ENCODE measurements around the gene GSTM2. TPM values are rescaled to one million over a fixed set of nuclear protein-coding genes. Genes with fewer than 3 reads are reported as not detected.

Gene GSTM2
- 6.9 and 10.2 TPM in 2 replicates for total RNA-seq (2012; rRNA removed)
- 85.5 and 93.9 TPM in 2 replicates for polyA plus RNA-seq (2012; rRNA removed)
- 35.3 and 55.1 TPM in 2 replicates for polyA plus RNA-seq (2012; cell fraction: cytosol; rRNA removed)
- 360 and 610 TPM in 2 replicates for polyA plus RNA-seq (2012; cell fraction: nucleus; rRNA removed; ENCODE audit: low replicate concordance)
- percentile 40 among the genes with signal in this experiment for Bru-seq, nascent RNA
- percentile 54 among the genes with signal in this experiment for BruChase-seq, experiment 1, labeled RNA remaining after a 6-hour chase
- BruChase-seq, experiment 2, labeled RNA remaining after a 2-hour chase: percentile 50 among the genes with signal in this experiment
- long read RNA-seq, transcript GSTM2-201 (8 exons, 1,157 nt): major isoform, 28 of 42 reads
- long read RNA-seq, partial matches to known transcripts: 1 of 42 reads
- long read RNA-seq, other reads (novel, unspliced or antisense): 9 of 42 reads

- Histone ChIP-seq H4K8ac (ENCODE audit: low read depth in 2 of 2, low read length in 2 of 2) (peak within 1 kb of the TSS; percentile 74 to 90), H2BK15ac (ENCODE audit: low read depth, low read length) (peak within 1 kb of the TSS; percentile 66; the same call in 2 of the 3 replicates), H4K20me1 (ENCODE audit: insufficient read depth, low read length) (no peaks in the 10 kb centered on the region), H4K5ac (ENCODE audit: low read depth, low read length) (peak within 1 kb of the TSS; percentile 44; the same call in 1 of the 2 replicates), H3K4me3 (ENCODE audit: insufficient read depth, low read depth, low read length) (peak within 1 kb of the TSS; percentile 40), H3K14ac (replicated peaks; ENCODE audit: low read depth, low read length) (peak within 1 kb of the TSS; percentile 90), H2AFZ (replicated peaks; ENCODE audit: low read length, poor library complexity) (peak within 1 kb of the TSS; percentile 54), H3K23ac (ENCODE audit: low read depth, low read length) (peak within 1 kb of the TSS; percentile 98), H3K9ac (ENCODE audit: low read depth, low read length) (peak within 1 kb of the TSS; percentile 26), H3K9me3 (ENCODE audit: control insufficient read depth, insufficient read depth, low read length) (no peaks in the 10 kb centered on the region), H3K4me2 (ENCODE audit: low read depth, low read length) (peak within 1 kb of the TSS; percentile 97), H3K4ac (ENCODE audit: low read depth, low read length) (peak within 1 kb of the TSS; percentile 93), H2BK20ac (ENCODE audit: low read depth, low read length) (peak within 1 kb of the TSS; percentile 54; the same call in 1 of the 2 replicates), H3K56ac (ENCODE audit: extremely low read depth, insufficient read depth, low read length) (peak within 1 kb of the TSS; percentile 24), H2BK5ac (ENCODE audit: low read depth, low read length, poor library complexity, severe bottlenecking) (peak within 1 kb of the TSS; percentile 2), H3K4me1 (ENCODE audit: control insufficient read depth, insufficient read depth, low read length) (peaks cover 6% of the 10 kb centered on the region; the same call in 1 of the 2 replicates), H4K91ac (ENCODE audit: insufficient read depth, low read depth, low read length) (peak within 1 kb of the TSS; percentile 19; the same call in 1 of the 2 replicates), H2AK9ac (replicated peaks; ENCODE audit: low read depth, low read length, poor library complexity) (peak within 1 kb of the TSS; percentile 81), H3K36me3 (ENCODE audit: control insufficient read depth, insufficient read depth, low read length) (peaks cover 7% of the 10 kb centered on the region), H3K27ac (ENCODE audit: insufficient read depth, low read length) (no peak within 1 kb of the TSS), H3K18ac (ENCODE audit: low read depth, low read length) (0 out of 2 replicates have a peak within 1 kb of the TSS, but pooled peaks have one; percentile 40), H3K27me3 (ENCODE audit: control insufficient read depth, insufficient read depth, low read length) (no peaks in the 10 kb centered on the region), H2BK120ac (ENCODE audit: low read depth, low read length) (peak within 1 kb of the TSS; percentile 55), H2AK5ac (ENCODE audit: low read depth, low read length) (peak within 1 kb of the TSS; percentile 90), H3K79me1 (ENCODE audit: low read depth in 1 of 2, low read length in 2 of 2) (peaks cover 5 to 14% of the 10 kb centered on the region in 2 experiments; a peak in 2 of 4 replicates), H3K9me1 (ENCODE audit: insufficient read depth, low read length) (peaks cover 7% of the 10 kb centered on the region)
- dilution Hi-C loops (cut with HindIII; ENCODE audit: low sequenced_read_pairs, unreplicated experiment): no loop called here
- in situ Hi-C loops (cut with MboI; ENCODE audit: low sequenced_read_pairs): no loop called here
- DNase-seq (peak; percentile 77), ATAC-seq (ENCODE audit: low read depth) (peak; percentile 100)
- ChIA-PET POLR2A (ENCODE audit: unreplicated experiment) (no interaction called here), CTCF (interaction anchor here (0.6 to 0.7 kb wide), 2 partner anchors 11 to 75 kb away, joined by 3 to 4 read pairs; partner anchors contain the start of gene GSTM4)
- intact Hi-C loops (cut with micrococcal nuclease): no loop called here
- WGBS, 2 experiments (ENCODE audit: extremely low coverage in 2 of 2, insufficient read length in 1 of 2): 0% methylated on average over 1 of the region's 22 CpGs; no CpG with 5 or more reads in 1 of the 2 experiments
- no TSS peak for BruUV-seq (replicated peaks)
- TF ChIP-seq, protein P1, sequence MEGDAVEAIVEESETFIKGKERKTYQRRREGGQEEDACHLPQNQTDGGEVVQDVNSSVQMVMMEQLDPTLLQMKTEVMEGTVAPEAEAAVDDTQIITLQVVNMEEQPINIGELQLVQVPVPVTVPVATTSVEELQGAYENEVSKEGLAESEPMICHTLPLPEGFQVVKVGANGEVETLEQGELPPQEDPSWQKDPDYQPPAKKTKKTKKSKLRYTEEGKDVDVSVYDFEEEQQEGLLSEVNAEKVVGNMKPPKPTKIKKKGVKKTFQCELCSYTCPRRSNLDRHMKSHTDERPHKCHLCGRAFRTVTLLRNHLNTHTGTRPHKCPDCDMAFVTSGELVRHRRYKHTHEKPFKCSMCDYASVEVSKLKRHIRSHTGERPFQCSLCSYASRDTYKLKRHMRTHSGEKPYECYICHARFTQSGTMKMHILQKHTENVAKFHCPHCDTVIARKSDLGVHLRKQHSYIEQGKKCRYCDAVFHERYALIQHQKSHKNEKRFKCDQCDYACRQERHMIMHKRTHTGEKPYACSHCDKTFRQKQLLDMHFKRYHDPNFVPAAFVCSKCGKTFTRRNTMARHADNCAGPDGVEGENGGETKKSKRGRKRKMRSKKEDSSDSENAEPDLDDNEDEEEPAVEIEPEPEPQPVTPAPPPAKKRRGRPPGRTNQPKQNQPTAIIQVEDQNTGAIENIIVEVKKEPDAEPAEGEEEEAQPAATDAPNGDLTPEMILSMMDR (conservative IDR thresholded peaks at IDR 0.05; ENCODE audit: low read depth, low read length): no peak
- TF ChIP-seq ELK1 (IDR thresholded peaks at IDR 0.05; ENCODE audit: borderline replicate concordance, low read depth, low read length) (no peak), RFX5 (IDR thresholded peaks at IDR 0.05; ENCODE audit: low read depth, low read length) (no peak), BHLHE40 (IDR thresholded peaks at IDR 0.05; ENCODE audit: low read depth, low read length) (no peak), SMC3 (IDR thresholded peaks at IDR 0.05; ENCODE audit: low read depth, low read length) (no peak), NFE2L2 (IDR thresholded peaks at IDR 0.05; ENCODE audit: low read depth, low read length) (no peak), MAZ (IDR thresholded peaks at IDR 0.05; ENCODE audit: borderline replicate concordance, low read depth, low read length) (peak; percentile 68; the same call in 1 of the 2 replicates), MAFK (IDR thresholded peaks at IDR 0.05; ENCODE audit: low read depth, low read length) (no peak), MXI1 (IDR thresholded peaks at IDR 0.05; ENCODE audit: borderline replicate concordance, low read depth, low read length) (peak; percentile 11; the same call in 1 of the 2 replicates), RAD21 (IDR thresholded peaks at IDR 0.05; ENCODE audit: low read length) (no peak)
- TF ChIP-seq, protein P2, sequence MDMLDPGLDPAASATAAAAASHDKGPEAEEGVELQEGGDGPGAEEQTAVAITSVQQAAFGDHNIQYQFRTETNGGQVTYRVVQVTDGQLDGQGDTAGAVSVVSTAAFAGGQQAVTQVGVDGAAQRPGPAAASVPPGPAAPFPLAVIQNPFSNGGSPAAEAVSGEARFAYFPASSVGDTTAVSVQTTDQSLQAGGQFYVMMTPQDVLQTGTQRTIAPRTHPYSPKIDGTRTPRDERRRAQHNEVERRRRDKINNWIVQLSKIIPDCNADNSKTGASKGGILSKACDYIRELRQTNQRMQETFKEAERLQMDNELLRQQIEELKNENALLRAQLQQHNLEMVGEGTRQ (IDR thresholded peaks at IDR 0.05; ENCODE audit: low read depth, low read length): peak; percentile 45; the same call in 1 of the 2 replicates
Measured at GRCh38 chr1:109667452-109668122, at the start of gene GSTM2. TSS of gene GSTM2 (plus strand) at chr1:109668057. CDS start at chr1:109668116, 59 bp downstream.
